GM23338 (cell line): Measurements from ENCODE around the gene PRPSAP1. TPM values are rescaled to one million over a fixed set of nuclear protein-coding genes. Genes with fewer than 3 reads are reported as not detected.

Source experiments
- ATAC-seq: fragments of 200-7000 bp; cut with Tn5 transposase; 3 replicates; pipeline ENCODE4 v1.9.1; 2020
- DNase-seq: peaks from one replicate; pipeline ENCODE4 v3.0.0-alpha.2; 2015; ENCODE audit warnings: low spot score
- H2AFZ ChIP-seq: fragments of 200-600 bp; sonication (generic); 2 replicates; pipeline ENCODE4 v1.8.0; 2016; ENCODE audit warnings: antibody characterized with exemption, mild to moderate bottlenecking, moderate library complexity
- H3F3A ChIP-seq: fragments of 200-600 bp; sonication (generic); replicated peaks from 2 replicates; pipeline ENCODE4 v1.8.0; 2017; ENCODE audit warnings: antibody characterized with exemption, mixed run types, low read depth
- H3K27ac ChIP-seq: fragments of 200-600 bp; sonication (generic); 2 replicates; pipeline ENCODE4 v1.6.1; 2016; ENCODE audit warnings: low read depth
- H3K27me3 ChIP-seq: fragments of 200-600 bp; sonication (generic); 2 replicates; pipeline ENCODE4 v1.8.0; 2016; ENCODE audit warnings: mild to moderate bottlenecking, mixed run types, moderate library complexity; ENCODE audit not compliant: insufficient read depth
- H3K36me3 ChIP-seq: fragments of 200-600 bp; sonication (generic); 2 replicates; pipeline ENCODE4 v1.8.0; 2016; ENCODE audit warnings: mild to moderate bottlenecking; ENCODE audit not compliant: insufficient read depth
- H3K4me1 ChIP-seq: fragments of 200-600 bp; sonication (generic); 2 replicates; pipeline ENCODE4 v1.8.0; 2016; ENCODE audit warnings: mild to moderate bottlenecking, moderate library complexity; ENCODE audit not compliant: insufficient read depth
- H3K4me2 ChIP-seq: fragments of 200-600 bp; sonication (generic); 2 replicates; pipeline ENCODE4 v1.7.1; 2017; ENCODE audit warnings: mixed run types
- H3K4me3 ChIP-seq: fragments of 200-600 bp; sonication (generic); 2 replicates; pipeline ENCODE4 v1.6.1; 2016; ENCODE audit warnings: mixed run types
- H3K79me2 ChIP-seq: fragments of 200-600 bp; sonication (generic); replicated peaks from 2 replicates; pipeline ENCODE4 v1.8.0; 2017; ENCODE audit warnings: mild to moderate bottlenecking; ENCODE audit not compliant: insufficient read depth
- H3K9me2 ChIP-seq: fragments of 200-600 bp; sonication (generic); 2 replicates; pipeline ENCODE4 v1.8.0; 2017; ENCODE audit not compliant: insufficient read depth
- H4K20me1 ChIP-seq: fragments of 200-600 bp; sonication (generic); replicated peaks from 2 replicates; pipeline ENCODE4 v1.8.0; 2017; ENCODE audit warnings: mild to moderate bottlenecking; ENCODE audit not compliant: insufficient read depth
- H3K27ac Mint-ChIP-seq: 2 replicates; pipeline ENCODE4 v1.8.0; 2020; ENCODE audit warnings: inconsistent platforms, mild to moderate bottlenecking, moderate library complexity, mixed read lengths
- H3K27me3 Mint-ChIP-seq: 3 replicates; pipeline ENCODE4 v1.8.0; 2022; ENCODE audit warnings: low read depth, mild to moderate bottlenecking, moderate library complexity, mixed read lengths, inconsistent platforms; ENCODE audit not compliant: insufficient read depth, poor library complexity
- H3K36me3 Mint-ChIP-seq: 3 replicates; pipeline ENCODE4 v1.8.0; 2021; ENCODE audit warnings: low read depth, mild to moderate bottlenecking, inconsistent platforms, moderate library complexity, mixed read lengths
- H3K4me1 Mint-ChIP-seq: 3 replicates; pipeline ENCODE4 v1.8.0; 2020; ENCODE audit warnings: mild to moderate bottlenecking, inconsistent platforms, mixed read lengths
- H3K4me3 Mint-ChIP-seq: 3 replicates; pipeline ENCODE4 v1.8.0; 2021; ENCODE audit warnings: moderate library complexity, mild to moderate bottlenecking, inconsistent platforms, mixed read lengths
- H3K9me3 Mint-ChIP-seq: 3 replicates; pipeline ENCODE4 v1.8.0; 2020; ENCODE audit warnings: moderate library complexity, mild to moderate bottlenecking, inconsistent platforms, mixed read lengths
- CREB1 ChIP-seq: fragments of 250-450 bp; sonication (Bioruptor Pico); IDR thresholded peaks from 2 replicates; pipeline ENCODE4 v1.5.0; 2020; ENCODE audit warnings: low read depth, mild to moderate bottlenecking, moderate library complexity
- EZH2 ChIP-seq: fragments of 200-600 bp; sonication (generic); IDR thresholded peaks from one replicate; pipeline ENCODE4 v1.8.0; 2017; ENCODE audit warnings: antibody characterized with exemption, mild to moderate bottlenecking, low read depth; ENCODE audit not compliant: unreplicated experiment
- EZH2phosphoT487 ChIP-seq: fragments of 200-600 bp; sonication (generic); IDR thresholded peaks from one replicate; pipeline ENCODE4 v1.8.1; 2018; ENCODE audit warnings: antibody characterized with exemption; ENCODE audit not compliant: unreplicated experiment
- NANOG ChIP-seq: IDR thresholded peaks from 2 replicates; pipeline ENCODE4 v1.6.1; 2016; ENCODE audit warnings: antibody characterized with exemption, borderline replicate concordance
- POLR2AphosphoS5 ChIP-seq: IDR thresholded peaks from 2 replicates; pipeline ENCODE4 v1.6.1; 2016; ENCODE audit warnings: antibody characterized with exemption, low read depth
- ZNF114 ChIP-seq: fragments of 250-450 bp; sonication (Bioruptor Pico); IDR thresholded peaks from 2 replicates; pipeline ENCODE4 v1.5.0; 2020; ENCODE audit warnings: mild to moderate bottlenecking, moderate library complexity
- ZNF331 ChIP-seq: fragments of 250-450 bp; sonication (Bioruptor Pico); IDR thresholded peaks from 2 replicates; pipeline ENCODE4 v1.5.0; 2020; ENCODE audit warnings: low read depth, mild to moderate bottlenecking, moderate library complexity
- polyA plus RNA-seq: library from polyadenylated mRNA; unstranded; fragments of >200 nt; fragmentation: Nextera tagmentation; extraction: Ambion mirVana; gene quantifications from 2 replicates; pipeline ENCODE4 v1.2.1, GENCODE V29; 2016
- total RNA-seq: library from RNA; depleted of rRNA; stranded (reverse); fragments of >200 nt; shearing (Covaris generic); gene quantifications from 2 replicates; pipeline ENCODE4 v1.2.3, GENCODE V29; 2014
- TF ChIP-seq, protein P1 (sequence below): IDR thresholded peaks from one replicate; pipeline ENCODE4 v1.6.1; 2018; ENCODE audit warnings: antibody characterized with exemption; ENCODE audit not compliant: unreplicated experiment
- TF ChIP-seq, protein P2 (sequence below): IDR thresholded peaks from 2 replicates; pipeline ENCODE4 v1.6.1; 2016; ENCODE audit warnings: antibody characterized with exemption
- TF ChIP-seq, protein P3 (sequence below): fragments of 250-450 bp; sonication (Bioruptor Pico); IDR thresholded peaks from 2 replicates; pipeline ENCODE4 v1.5.0; 2020; ENCODE audit warnings: mild to moderate bottlenecking, moderate library complexity

PRPSAP1 gene
- total and polyA plus RNA-seq, 2 experiments from 2014 or later, result 39.5 to 58.8 TPM

DNA sequence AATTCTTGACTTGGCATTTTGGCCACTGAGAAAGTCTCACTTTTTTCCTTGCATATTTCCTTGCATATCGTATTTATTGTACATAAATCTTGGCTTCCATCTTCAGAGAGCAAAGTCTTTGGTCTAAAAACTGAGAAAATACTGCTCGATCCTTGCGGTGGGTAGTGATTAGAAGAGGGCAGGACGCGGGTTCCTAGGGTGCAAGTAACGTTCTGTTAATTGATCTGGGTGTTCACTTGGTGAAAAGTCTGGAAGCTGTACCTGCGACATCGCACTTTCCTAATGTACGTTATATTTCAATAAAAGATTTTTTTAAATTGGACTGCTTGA lies 89.3 kb downstream of the PRPSAP1 start:
- peak overlapping the region; percentile 29; the same call in 1 of the 2 replicates for H3K4me3 ChIP-seq
- Mint-ChIP-seq H3K36me3 (peaks cover 7% of the 10 kb centered on the region; the same call in 2 of the 3 replicates), H3K4me3 (peak overlapping the region; percentile 65), H3K27me3 (peaks cover 14% of the 10 kb centered on the region), H3K27ac (peak overlapping the region; percentile 96), H3K9me3 (no peaks in the 10 kb centered on the region), H3K4me1 (peaks cover 40% of the 10 kb centered on the region)
- no peaks in the 10 kb centered on the region for H3K36me3 ChIP-seq
- H3K27me3 ChIP-seq, result no peaks in the 10 kb centered on the region
- DNase-seq (no peak), ATAC-seq (no peak)
- no peak overlapping the region for H2AFZ ChIP-seq
- H3K4me1 ChIP-seq, result peaks cover 22% of the 10 kb centered on the region; the same call in 1 of the 2 replicates
- TF ChIP-seq ZNF331 (CRISPR knock-in tag) (no peak), POLR2AphosphoS5 (no peak), NANOG (no peak), EZH2 (no peak), ZNF114 (no peak), EZH2phosphoT487 (no peak)
- TF ChIP-seq, protein P1, sequence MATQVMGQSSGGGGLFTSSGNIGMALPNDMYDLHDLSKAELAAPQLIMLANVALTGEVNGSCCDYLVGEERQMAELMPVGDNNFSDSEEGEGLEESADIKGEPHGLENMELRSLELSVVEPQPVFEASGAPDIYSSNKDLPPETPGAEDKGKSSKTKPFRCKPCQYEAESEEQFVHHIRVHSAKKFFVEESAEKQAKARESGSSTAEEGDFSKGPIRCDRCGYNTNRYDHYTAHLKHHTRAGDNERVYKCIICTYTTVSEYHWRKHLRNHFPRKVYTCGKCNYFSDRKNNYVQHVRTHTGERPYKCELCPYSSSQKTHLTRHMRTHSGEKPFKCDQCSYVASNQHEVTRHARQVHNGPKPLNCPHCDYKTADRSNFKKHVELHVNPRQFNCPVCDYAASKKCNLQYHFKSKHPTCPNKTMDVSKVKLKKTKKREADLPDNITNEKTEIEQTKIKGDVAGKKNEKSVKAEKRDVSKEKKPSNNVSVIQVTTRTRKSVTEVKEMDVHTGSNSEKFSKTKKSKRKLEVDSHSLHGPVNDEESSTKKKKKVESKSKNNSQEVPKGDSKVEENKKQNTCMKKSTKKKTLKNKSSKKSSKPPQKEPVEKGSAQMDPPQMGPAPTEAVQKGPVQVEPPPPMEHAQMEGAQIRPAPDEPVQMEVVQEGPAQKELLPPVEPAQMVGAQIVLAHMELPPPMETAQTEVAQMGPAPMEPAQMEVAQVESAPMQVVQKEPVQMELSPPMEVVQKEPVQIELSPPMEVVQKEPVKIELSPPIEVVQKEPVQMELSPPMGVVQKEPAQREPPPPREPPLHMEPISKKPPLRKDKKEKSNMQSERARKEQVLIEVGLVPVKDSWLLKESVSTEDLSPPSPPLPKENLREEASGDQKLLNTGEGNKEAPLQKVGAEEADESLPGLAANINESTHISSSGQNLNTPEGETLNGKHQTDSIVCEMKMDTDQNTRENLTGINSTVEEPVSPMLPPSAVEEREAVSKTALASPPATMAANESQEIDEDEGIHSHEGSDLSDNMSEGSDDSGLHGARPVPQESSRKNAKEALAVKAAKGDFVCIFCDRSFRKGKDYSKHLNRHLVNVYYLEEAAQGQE, result no peak
- TF ChIP-seq, protein P2, sequence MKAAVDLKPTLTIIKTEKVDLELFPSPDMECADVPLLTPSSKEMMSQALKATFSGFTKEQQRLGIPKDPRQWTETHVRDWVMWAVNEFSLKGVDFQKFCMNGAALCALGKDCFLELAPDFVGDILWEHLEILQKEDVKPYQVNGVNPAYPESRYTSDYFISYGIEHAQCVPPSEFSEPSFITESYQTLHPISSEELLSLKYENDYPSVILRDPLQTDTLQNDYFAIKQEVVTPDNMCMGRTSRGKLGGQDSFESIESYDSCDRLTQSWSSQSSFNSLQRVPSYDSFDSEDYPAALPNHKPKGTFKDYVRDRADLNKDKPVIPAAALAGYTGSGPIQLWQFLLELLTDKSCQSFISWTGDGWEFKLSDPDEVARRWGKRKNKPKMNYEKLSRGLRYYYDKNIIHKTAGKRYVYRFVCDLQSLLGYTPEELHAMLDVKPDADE, result no peak
- peak overlapping the region; percentile 68 for H3K4me2 ChIP-seq
- H4K20me1 ChIP-seq, result no peaks in the 10 kb centered on the region
- H3F3A ChIP-seq, result 0 out of 2 replicates have a peak, but pooled peaks cover 5% of the 10 kb centered on the region
- no peaks in the 10 kb centered on the region for H3K9me2 ChIP-seq
- 0 out of 2 replicates have a peak overlapping the region, but pooled peaks have one; percentile 22 for H3K27ac ChIP-seq
- peaks cover 21% of the 10 kb centered on the region for H3K79me2 ChIP-seq

DNA sequence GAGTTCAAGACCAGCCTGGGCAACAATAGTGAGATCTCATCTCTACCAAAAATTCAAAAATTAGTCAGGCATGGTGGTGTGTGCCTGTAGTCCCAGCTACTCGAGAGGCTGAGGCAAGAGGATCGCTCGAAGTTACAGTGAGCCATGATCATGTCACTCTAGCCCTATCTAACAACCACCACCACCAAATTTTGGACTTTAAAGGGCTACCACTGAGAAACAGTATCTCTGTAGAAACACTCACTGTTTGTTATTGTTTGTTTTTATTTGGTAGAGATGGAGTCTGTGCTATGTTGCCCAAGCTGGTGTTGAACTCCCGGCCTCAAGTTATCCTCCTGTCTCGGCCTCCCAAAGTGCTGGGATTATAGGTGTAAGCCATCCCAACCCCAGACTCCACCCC lies 89.8 kb downstream of the PRPSAP1 start:
- peak overlapping the region; percentile 68; the same call in 1 of the 2 replicates for H3K4me2 ChIP-seq
- H3K4me1 ChIP-seq, result peaks cover 18% of the 10 kb centered on the region; the same call in 1 of the 2 replicates
- no peak overlapping the region for H2AFZ ChIP-seq
- no peak overlapping the region for H3K27ac Mint-ChIP-seq
- H3K27me3 ChIP-seq, result no peaks in the 10 kb centered on the region
- H3K9me3 Mint-ChIP-seq, result no peaks in the 10 kb centered on the region
- ATAC-seq (no peak), DNase-seq (no peak)
- H3F3A ChIP-seq, result 0 out of 2 replicates have a peak, but pooled peaks cover 5% of the 10 kb centered on the region
- H3K36me3 Mint-ChIP-seq, result peaks cover 7% of the 10 kb centered on the region; the same call in 2 of the 3 replicates
- peaks cover 36% of the 10 kb centered on the region for H3K4me1 Mint-ChIP-seq
- peaks cover 12% of the 10 kb centered on the region for H3K27me3 Mint-ChIP-seq
- H4K20me1 ChIP-seq, result no peaks in the 10 kb centered on the region
- H3K4me3 Mint-ChIP-seq, result no peak overlapping the region
- H3K4me3 ChIP-seq, result no peak overlapping the region
- H3K27ac ChIP-seq, result no peak overlapping the region
- no peaks in the 10 kb centered on the region for H3K9me2 ChIP-seq
- H3K36me3 ChIP-seq, result no peaks in the 10 kb centered on the region
- H3K79me2 ChIP-seq, result peaks cover 21% of the 10 kb centered on the region
- TF ChIP-seq CREB1 (CRISPR knock-in tag) (no peak), NANOG (no peak), EZH2phosphoT487 (no peak), ZNF331 (CRISPR knock-in tag) (no peak)
- TF ChIP-seq, protein P3, sequence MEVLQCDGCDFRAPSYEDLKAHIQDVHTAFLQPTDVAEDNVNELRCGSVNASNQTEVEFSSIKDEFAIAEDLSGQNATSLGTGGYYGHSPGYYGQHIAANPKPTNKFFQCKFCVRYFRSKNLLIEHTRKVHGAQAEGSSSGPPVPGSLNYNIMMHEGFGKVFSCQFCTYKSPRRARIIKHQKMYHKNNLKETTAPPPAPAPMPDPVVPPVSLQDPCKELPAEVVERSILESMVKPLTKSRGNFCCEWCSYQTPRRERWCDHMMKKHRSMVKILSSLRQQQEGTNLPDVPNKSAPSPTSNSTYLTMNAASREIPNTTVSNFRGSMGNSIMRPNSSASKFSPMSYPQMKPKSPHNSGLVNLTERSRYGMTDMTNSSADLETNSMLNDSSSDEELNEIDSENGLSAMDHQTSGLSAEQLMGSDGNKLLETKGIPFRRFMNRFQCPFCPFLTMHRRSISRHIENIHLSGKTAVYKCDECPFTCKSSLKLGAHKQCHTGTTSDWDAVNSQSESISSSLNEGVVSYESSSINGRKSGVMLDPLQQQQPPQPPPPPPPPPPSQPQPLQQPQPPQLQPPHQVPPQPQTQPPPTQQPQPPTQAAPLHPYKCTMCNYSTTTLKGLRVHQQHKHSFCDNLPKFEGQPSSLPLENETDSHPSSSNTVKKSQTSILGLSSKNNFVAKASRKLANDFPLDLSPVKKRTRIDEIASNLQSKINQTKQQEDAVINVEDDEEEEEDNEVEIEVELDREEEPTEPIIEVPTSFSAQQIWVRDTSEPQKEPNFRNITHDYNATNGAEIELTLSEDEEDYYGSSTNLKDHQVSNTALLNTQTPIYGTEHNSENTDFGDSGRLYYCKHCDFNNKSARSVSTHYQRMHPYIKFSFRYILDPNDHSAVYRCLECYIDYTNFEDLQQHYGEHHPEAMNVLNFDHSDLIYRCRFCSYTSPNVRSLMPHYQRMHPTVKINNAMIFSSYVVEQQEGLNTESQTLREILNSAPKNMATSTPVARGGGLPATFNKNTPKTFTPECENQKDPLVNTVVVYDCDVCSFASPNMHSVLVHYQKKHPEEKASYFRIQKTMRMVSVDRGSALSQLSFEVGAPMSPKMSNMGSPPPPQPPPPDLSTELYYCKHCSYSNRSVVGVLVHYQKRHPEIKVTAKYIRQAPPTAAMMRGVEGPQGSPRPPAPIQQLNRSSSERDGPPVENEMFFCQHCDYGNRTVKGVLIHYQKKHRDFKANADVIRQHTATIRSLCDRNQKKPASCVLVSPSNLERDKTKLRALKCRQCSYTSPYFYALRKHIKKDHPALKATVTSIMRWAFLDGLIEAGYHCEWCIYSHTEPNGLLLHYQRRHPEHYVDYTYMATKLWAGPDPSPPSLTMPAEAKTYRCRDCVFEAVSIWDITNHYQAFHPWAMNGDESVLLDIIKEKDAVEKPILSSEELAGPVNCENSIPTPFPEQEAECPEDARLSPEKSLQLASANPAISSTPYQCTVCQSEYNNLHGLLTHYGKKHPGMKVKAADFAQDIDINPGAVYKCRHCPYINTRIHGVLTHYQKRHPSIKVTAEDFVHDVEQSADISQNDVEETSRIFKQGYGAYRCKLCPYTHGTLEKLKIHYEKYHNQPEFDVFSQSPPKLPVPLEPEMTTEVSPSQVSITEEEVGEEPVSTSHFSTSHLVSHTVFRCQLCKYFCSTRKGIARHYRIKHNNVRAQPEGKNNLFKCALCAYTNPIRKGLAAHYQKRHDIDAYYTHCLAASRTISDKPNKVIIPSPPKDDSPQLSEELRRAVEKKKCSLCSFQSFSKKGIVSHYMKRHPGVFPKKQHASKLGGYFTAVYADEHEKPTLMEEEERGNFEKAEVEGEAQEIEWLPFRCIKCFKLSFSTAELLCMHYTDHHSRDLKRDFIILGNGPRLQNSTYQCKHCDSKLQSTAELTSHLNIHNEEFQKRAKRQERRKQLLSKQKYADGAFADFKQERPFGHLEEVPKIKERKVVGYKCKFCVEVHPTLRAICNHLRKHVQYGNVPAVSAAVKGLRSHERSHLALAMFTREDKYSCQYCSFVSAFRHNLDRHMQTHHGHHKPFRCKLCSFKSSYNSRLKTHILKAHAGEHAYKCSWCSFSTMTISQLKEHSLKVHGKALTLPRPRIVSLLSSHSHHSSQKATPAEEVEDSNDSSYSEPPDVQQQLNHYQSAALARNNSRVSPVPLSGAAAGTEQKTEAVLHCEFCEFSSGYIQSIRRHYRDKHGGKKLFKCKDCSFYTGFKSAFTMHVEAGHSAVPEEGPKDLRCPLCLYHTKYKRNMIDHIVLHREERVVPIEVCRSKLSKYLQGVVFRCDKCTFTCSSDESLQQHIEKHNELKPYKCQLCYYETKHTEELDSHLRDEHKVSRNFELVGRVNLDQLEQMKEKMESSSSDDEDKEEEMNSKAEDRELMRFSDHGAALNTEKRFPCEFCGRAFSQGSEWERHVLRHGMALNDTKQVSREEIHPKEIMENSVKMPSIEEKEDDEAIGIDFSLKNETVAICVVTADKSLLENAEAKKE (CRISPR knock-in tag), result no peak
